Breast epithelium (tissue), 4 donors: ENCODE results near the gene SFI1. TPM values are rescaled to one million over a fixed set of nuclear protein-coding genes. Genes with fewer than 3 reads are reported as not detected.

ENCODE experiments used
- DNase-seq, 2 donors: peaks; one replicate each; pipeline ENCODE4 v3.0.0-alpha.2; 2019; ENCODE audit warnings: low spot score in 2 of 2
- H3K27ac ChIP-seq, 2 donors: fragments of 200-600 bp; sonication (generic) in 1 of 2; one replicate each; pipeline ENCODE4 v1.5.1; 2016 to 2019; ENCODE audit warnings: mild to moderate bottlenecking in 1 of 2
- H3K27me3 ChIP-seq, 2 donors: fragments of 200-600 bp; sonication (generic) in 1 of 2; one replicate each; pipeline versions ENCODE4 v1.5.1 to v1.6.0; 2017 to 2019; ENCODE audit warnings: control low read depth in 1 of 2, mild to moderate bottlenecking in 1 of 2
- H3K36me3 ChIP-seq: fragments of 200-600 bp; one replicate; pipeline ENCODE4 v1.5.1; 2019
- H3K4me1 ChIP-seq, 2 donors: fragments of 200-600 bp; sonication (generic); one replicate each; pipeline ENCODE4 v1.5.1; 2016 to 2019; ENCODE audit warnings: control low read depth in 1 of 2
- H3K4me3 ChIP-seq, 3 donors: fragments of 200-600 bp; sonication (generic); 1 replicate in 2 of 3; 2 replicates in 1 of 3; pipeline ENCODE4 v1.5.1; 2016 to 2019; ENCODE audit warnings: mild to moderate bottlenecking in 3 of 3, moderate library complexity in 2 of 3
- H3K9me3 ChIP-seq, 2 donors: fragments of 200-600 bp; sonication (generic) in 1 of 2; one replicate each; pipeline ENCODE4 v1.5.1; 2016 to 2019; ENCODE audit warnings: control low read depth in 1 of 2
- POLR2A ChIP-seq: fragments of 450-650 bp; IDR thresholded peaks from one replicate; pipeline ENCODE4 v1.6.1; 2016; ENCODE audit warnings: antibody characterized with exemption, mild to moderate bottlenecking, moderate library complexity
- POLR2AphosphoS5 ChIP-seq, 3 donors: sonication (generic); formaldehyde crosslinking; IDR thresholded peaks; one replicate each; pipeline ENCODE4 v1.6.1; 2017; ENCODE audit warnings: antibody characterized with exemption in 3 of 3
- intact Hi-C: fragments of 100-400 bp; cut with DNase I; formaldehyde crosslinking; loops from one replicate; pipeline ENCODE4 v1.15.1; 2023; ENCODE audit warnings: low total_unique reads
- total RNA-seq, 3 donors: library from RNA; depleted of rRNA; stranded (reverse); fragments of >200 nt; gene quantifications; one replicate each; pipeline ENCODE4 v1.1.0, GENCODE V29; 2016
- TF ChIP-seq, protein P1 (sequence below), 3 donors: fragments of 450-650 bp; IDR thresholded peaks; one replicate each; pipeline ENCODE4 v1.5.1; 2016 to 2017; ENCODE audit warnings: antibody characterized with exemption in 3 of 3, mild to moderate bottlenecking in 3 of 3, moderate library complexity in 3 of 3

SFI1 gene
- total RNA-seq, 3 donors from 2014 or later, result 17.4 to 62.9 (median 42.1) TPM

DNA sequence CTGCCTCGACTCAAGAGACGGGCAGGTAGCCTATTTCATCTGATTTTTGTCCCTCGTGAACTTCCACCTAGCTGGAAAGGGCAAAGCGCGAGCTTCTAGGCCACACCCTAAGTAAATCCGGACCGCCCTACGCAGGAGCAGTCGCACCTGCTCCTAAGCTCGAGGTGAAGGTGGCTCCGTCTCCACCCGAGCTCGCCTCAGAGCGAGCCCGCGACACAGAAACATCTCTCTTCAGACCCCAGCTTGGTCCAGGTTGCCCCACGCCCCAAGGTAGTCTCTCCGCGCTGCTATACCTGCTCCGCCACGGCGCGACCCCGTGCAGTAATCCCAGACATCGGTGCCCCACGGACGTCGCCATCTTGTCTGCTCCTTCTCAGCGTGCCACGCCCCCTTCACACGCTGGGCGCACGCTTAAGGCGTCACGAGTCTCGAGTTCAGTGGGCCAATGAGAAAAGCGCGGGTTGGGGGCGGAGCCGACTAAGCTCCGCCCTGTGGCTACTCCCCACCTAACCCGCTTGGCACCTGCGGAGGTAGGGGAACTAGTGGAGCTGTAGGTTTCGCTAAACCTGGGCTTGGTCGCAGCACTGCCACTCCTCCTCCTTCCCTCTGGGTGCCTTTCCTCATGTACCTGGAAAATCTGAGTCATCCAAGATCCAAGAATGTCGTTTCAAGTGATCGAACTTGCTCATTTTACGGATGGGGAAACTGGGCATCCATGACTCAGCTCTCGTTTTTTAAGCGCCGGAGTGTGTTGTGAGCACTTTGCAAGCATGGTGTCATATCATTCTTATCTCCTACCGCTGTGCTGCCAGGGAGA, 165.7 kb downstream of the SFI1 start, which contains the start of gene PISD:
TSS of gene PISD (minus strand) at position 365 of the 817 bp plus-strand sequence. CDS start at position 358, 7 bp downstream.
- peak within 1 kb of the TSS; percentile 88 to 99 (median 94) for H3K4me3 ChIP-seq
- DNase-seq, result peak; percentile 97
- H3K4me1 ChIP-seq, result peaks cover 4 to 10% of the 10 kb centered on the region in 2 donors
- peak within 1 kb of the TSS; percentile 83 to 88 for H3K27ac ChIP-seq
- no peaks in the 10 kb centered on the region for H3K27me3 ChIP-seq
- no peaks in the 10 kb centered on the region for H3K36me3 ChIP-seq
- TF ChIP-seq, protein P1, sequence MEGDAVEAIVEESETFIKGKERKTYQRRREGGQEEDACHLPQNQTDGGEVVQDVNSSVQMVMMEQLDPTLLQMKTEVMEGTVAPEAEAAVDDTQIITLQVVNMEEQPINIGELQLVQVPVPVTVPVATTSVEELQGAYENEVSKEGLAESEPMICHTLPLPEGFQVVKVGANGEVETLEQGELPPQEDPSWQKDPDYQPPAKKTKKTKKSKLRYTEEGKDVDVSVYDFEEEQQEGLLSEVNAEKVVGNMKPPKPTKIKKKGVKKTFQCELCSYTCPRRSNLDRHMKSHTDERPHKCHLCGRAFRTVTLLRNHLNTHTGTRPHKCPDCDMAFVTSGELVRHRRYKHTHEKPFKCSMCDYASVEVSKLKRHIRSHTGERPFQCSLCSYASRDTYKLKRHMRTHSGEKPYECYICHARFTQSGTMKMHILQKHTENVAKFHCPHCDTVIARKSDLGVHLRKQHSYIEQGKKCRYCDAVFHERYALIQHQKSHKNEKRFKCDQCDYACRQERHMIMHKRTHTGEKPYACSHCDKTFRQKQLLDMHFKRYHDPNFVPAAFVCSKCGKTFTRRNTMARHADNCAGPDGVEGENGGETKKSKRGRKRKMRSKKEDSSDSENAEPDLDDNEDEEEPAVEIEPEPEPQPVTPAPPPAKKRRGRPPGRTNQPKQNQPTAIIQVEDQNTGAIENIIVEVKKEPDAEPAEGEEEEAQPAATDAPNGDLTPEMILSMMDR (IDR thresholded peaks at IDR 0.05), result no peak
- TF ChIP-seq POLR2AphosphoS5 (IDR thresholded peaks at IDR 0.05) (peak; percentile 80 to 96 (median 89)), POLR2A (peak; percentile 44)
- H3K9me3 ChIP-seq, result no peaks in the 10 kb centered on the region
- intact Hi-C loops, result no loop called here

DNA sequence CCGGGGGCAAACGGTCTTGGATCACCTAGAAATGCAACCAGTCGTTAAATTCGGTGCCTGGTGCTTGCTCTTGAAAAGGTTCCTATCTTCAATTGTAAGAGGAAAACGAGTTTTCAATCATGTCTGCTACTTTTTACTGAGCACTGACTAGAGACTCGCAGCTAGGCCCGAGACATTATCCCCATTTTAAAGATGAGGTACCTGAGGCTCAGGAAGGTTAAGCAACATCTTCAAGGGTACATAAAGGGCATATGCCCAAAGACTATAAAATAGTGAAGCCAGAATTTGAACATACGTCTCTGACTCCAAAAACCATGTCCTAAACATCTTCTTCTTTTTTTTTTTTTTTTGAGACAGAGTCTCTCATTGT, 166.3 kb downstream of the SFI1 start:
- peaks cover 4 to 10% of the 10 kb centered on the region in 2 donors for H3K4me1 ChIP-seq
- H3K9me3 ChIP-seq, result no peaks in the 10 kb centered on the region
- intact Hi-C loops, result no loop called here
- H3K27me3 ChIP-seq, result no peaks in the 10 kb centered on the region
- H3K27ac ChIP-seq, result peak overlapping the region; percentile 83 to 88
- H3K4me3 ChIP-seq, result peak overlapping the region; percentile 88 to 99 (median 94)
- TF ChIP-seq POLR2A (no peak), POLR2AphosphoS5 (IDR thresholded peaks at IDR 0.05) (no peak)
- TF ChIP-seq, protein P1 (IDR thresholded peaks at IDR 0.05), result no peak
- DNase-seq, result no peak
- no peaks in the 10 kb centered on the region for H3K36me3 ChIP-seq

Other genes starting within 250 kb of the SFI1 start
- 100 to 1,000 TPM in 1 of 3 donors, 10 to 100 TPM in 2; 43.3 to 109 (median 72.5) TPM for gene PIK3IP1, start 204.0 kb upstream of the SFI1 start, total RNA-seq
- 10 to 100 TPM; 15.4 to 49.6 (median 40.6) TPM for gene PATZ1, start 150.2 kb upstream of the SFI1 start, total RNA-seq
- 10 to 100 TPM; 62.3 to 80.3 (median 74.9) TPM for gene DRG1, start 96.9 kb upstream of the SFI1 start, total RNA-seq
- gene EIF4ENIF1, start 6.7 kb upstream of the SFI1 start, total RNA-seq, result 10 to 100 TPM; 15.2 to 23.3 (median 20.0) TPM
- gene PISD, start 165.7 kb downstream of the SFI1 start, total RNA-seq, result 10 to 100 TPM; 49.6 to 58.7 (median 57.0) TPM